ENCODE results near the gene PIK3CD. TPM values are rescaled to one million over a fixed set of nuclear protein-coding genes. Genes with fewer than 3 reads are reported as not detected.

Gene PIK3CD
- total RNA-seq, 1 donor from 2014 or later = 13.3 TPM

- DNase-seq = no peak
Observed at GRCh38 chr1:9719978-9720722, 68.6 kb downstream of the PIK3CD start.

- no peak for DNase-seq
Observed at GRCh38 chr1:9720785-9721605, 69.5 kb downstream of the PIK3CD start.

- DNase-seq = no peak
Observed at GRCh38 chr1:9721606-9722377, 70.3 kb downstream of the PIK3CD start.

- no peak for DNase-seq
Observed at GRCh38 chr1:9722378-9722749, 70.8 kb downstream of the PIK3CD start.

GRCh38 chr1:9723068-9723805 is 71.7 kb downstream of the PIK3CD start:
- DNase-seq = no peak

GRCh38 chr1:9723926-9724325 is 72.4 kb downstream of the PIK3CD start:
- DNase-seq = no peak

GRCh38 chr1:9724706-9725476 is 73.4 kb downstream of the PIK3CD start:
- DNase-seq = no peak

GRCh38 chr1:9726406-9726805 is 74.9 kb downstream of the PIK3CD start:
- no peak for DNase-seq

- DNase-seq = no peak
Observed at GRCh38 chr1:9726905-9727595, 75.5 kb downstream of the PIK3CD start.

GRCh38 chr1:9728451-9729295 is 77.1 kb downstream of the PIK3CD start:
- DNase-seq = no peak

GRCh38 chr1:9729523-9729922 is 78.0 kb downstream of the PIK3CD start:
- DNase-seq = no peak

- DNase-seq = peak; percentile 28
Observed at GRCh38 chr1:9730096-9730901, 78.8 kb downstream of the PIK3CD start.

- no peak for DNase-seq
Observed at GRCh38 chr1:9731051-9731537, 79.6 kb downstream of the PIK3CD start.

- no peak for DNase-seq
Observed at GRCh38 chr1:9731561-9731960, 80.0 kb downstream of the PIK3CD start.

- DNase-seq = peak; percentile 26
Observed at GRCh38 chr1:9732123-9732971, 80.8 kb downstream of the PIK3CD start.

GRCh38 chr1:9733160-9733789 is 81.7 kb downstream of the PIK3CD start:
- DNase-seq = no peak

- no peak for DNase-seq
Observed at GRCh38 chr1:9735800-9736199, 84.3 kb downstream of the PIK3CD start.

Measured in occipital lobe (tissue), 2 donors.